Activated naive CD8-positive, alpha-beta T cell (primary cell): ENCODE data around the gene GNL3.

Experiments used
- H3K27ac Mint-ChIP-seq: one replicate; pipeline ENCODE4 v1.8.0; 2021; ENCODE audit warnings: mixed read lengths
- H3K27me3 Mint-ChIP-seq: one replicate; pipeline ENCODE4 v1.8.0; 2021; ENCODE audit warnings: mixed read lengths
- H3K36me3 Mint-ChIP-seq: one replicate; pipeline ENCODE4 v1.8.0; 2021; ENCODE audit warnings: mixed read lengths
- H3K4me1 Mint-ChIP-seq: one replicate; pipeline ENCODE4 v1.8.0; 2021; ENCODE audit warnings: low read depth, mixed read lengths
- H3K4me3 Mint-ChIP-seq: one replicate; pipeline ENCODE4 v1.8.0; 2021; ENCODE audit warnings: mild to moderate bottlenecking, mixed read lengths
- H3K9me3 Mint-ChIP-seq: one replicate; pipeline ENCODE4 v1.8.0; 2021; ENCODE audit warnings: low read depth, mixed read lengths

The GNL3 gene

DNA sequence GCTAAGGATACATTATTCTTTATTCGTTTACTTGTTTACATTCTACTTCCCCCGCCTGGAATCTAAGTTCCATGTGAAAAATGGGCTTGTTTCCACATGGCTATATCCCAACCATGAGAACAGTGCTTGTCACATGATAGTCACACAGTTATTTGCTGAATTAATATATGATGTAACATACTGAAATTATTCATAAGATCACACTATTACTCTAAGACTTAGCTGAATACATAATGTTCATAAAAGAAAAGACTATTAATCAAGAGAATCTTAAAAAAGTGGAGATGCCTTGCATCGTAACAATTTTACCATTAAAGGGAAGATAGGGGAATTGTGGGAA, 6.7 kb upstream of the GNL3 start:
- no peaks in the 10 kb centered on the region for H3K27me3 Mint-ChIP-seq
- H3K4me3 Mint-ChIP-seq, result no peak overlapping the region
- H3K4me1 Mint-ChIP-seq, result peaks cover 32% of the 10 kb centered on the region
- peaks cover 9% of the 10 kb centered on the region for H3K36me3 Mint-ChIP-seq
- H3K27ac Mint-ChIP-seq, result peak overlapping the region; percentile 69
- no peaks in the 10 kb centered on the region for H3K9me3 Mint-ChIP-seq

DNA sequence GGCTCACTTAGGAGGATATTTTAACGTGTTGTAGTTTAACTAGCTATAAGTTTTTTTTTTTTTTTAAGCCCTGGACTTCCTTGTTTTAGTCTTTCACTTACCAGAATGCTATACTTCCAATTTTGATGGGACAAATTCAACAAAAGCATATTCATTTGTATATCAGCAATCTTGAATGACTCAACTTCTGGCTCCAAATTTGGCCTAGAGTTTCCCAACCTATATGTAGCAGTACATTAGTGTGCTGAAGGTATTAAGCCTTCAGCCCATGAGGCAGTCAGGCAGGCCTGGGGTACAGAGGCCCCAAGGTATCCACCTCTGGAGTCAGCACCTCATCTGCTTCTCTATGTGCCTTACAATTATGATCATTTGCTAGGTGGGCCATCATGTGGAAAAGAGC, 6.0 kb upstream of the GNL3 start:
- no peak overlapping the region for H3K4me3 Mint-ChIP-seq
- H3K27ac Mint-ChIP-seq, result no peak overlapping the region
- H3K36me3 Mint-ChIP-seq, result peaks cover 9% of the 10 kb centered on the region
- no peaks in the 10 kb centered on the region for H3K9me3 Mint-ChIP-seq
- peaks cover 39% of the 10 kb centered on the region for H3K4me1 Mint-ChIP-seq
- no peaks in the 10 kb centered on the region for H3K27me3 Mint-ChIP-seq

DNA sequence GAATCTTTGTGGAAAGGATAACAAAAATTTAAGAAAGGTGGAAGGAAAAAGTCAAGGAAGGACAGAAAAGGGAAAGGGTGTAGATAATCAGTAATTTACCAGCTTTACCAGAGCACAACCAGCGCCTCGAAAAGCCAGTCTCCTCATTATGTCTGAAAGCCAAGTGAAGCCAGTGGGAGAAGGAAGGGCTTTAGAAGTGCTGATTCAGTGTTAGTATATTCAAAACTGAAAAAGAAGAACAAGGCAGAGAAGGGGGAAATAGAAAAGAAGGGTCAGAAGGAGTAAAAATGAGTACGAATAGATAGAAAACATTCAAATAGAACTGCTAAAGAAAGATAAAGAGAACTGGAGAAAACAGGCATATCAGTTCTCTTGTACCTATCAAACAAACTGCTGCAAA, 4.2 kb upstream of the GNL3 start:
- no peak overlapping the region for H3K4me3 Mint-ChIP-seq
- H3K9me3 Mint-ChIP-seq, result no peaks in the 10 kb centered on the region
- peaks cover 45% of the 10 kb centered on the region for H3K4me1 Mint-ChIP-seq
- peak overlapping the region; percentile 76 for H3K27ac Mint-ChIP-seq
- H3K36me3 Mint-ChIP-seq, result peaks cover 16% of the 10 kb centered on the region
- H3K27me3 Mint-ChIP-seq, result no peaks in the 10 kb centered on the region

DNA sequence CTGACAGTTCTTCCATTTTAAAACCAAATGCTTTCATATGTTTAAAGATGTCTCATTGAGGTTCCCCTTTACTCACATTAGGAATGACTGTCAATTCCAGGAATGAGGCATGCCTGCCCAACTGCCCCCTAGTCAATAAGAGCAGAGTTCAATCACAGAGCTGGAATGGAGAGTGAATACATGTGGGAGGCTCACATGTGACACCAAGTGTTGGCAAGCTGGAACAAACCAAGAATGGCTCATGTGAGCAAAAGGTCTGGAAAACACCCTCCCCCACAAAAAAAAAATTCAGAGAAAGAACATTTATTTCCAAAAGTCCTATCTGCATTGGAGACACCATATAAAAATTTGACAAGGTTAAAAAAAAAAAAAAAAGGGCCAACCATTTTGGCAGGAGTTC, 3.8 kb upstream of the GNL3 start:
- H3K4me3 Mint-ChIP-seq, result no peak overlapping the region
- no peaks in the 10 kb centered on the region for H3K27me3 Mint-ChIP-seq
- H3K27ac Mint-ChIP-seq, result peak overlapping the region; percentile 76
- H3K9me3 Mint-ChIP-seq, result no peaks in the 10 kb centered on the region
- H3K36me3 Mint-ChIP-seq, result peaks cover 15% of the 10 kb centered on the region
- H3K4me1 Mint-ChIP-seq, result peaks cover 47% of the 10 kb centered on the region

DNA sequence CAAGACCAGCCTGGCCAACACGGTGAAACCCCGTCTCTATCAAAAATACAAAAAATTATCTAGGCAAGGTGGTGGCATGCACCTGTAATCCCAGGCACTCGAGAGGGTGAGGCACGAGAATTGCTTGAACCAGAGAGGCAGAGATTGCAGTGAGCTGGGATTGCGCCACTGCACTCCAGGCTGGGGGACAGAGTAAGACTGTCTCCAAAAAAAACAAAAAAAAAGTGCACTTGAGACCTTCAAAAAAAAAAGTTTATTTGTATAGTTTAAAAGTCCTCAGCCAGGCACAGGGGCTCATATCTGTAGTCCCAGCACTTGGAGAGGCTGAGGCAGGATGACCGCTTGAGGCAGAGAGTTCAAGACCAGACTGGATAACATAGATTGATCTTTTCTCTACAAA, 2.2 kb upstream of the GNL3 start:
- H3K27me3 Mint-ChIP-seq, result no peaks in the 10 kb centered on the region
- peaks cover 63% of the 10 kb centered on the region for H3K4me1 Mint-ChIP-seq
- no peaks in the 10 kb centered on the region for H3K9me3 Mint-ChIP-seq
- H3K4me3 Mint-ChIP-seq, result peak overlapping the region; percentile 97
- peak overlapping the region; percentile 58 for H3K27ac Mint-ChIP-seq
- H3K36me3 Mint-ChIP-seq, result peaks cover 14% of the 10 kb centered on the region

DNA sequence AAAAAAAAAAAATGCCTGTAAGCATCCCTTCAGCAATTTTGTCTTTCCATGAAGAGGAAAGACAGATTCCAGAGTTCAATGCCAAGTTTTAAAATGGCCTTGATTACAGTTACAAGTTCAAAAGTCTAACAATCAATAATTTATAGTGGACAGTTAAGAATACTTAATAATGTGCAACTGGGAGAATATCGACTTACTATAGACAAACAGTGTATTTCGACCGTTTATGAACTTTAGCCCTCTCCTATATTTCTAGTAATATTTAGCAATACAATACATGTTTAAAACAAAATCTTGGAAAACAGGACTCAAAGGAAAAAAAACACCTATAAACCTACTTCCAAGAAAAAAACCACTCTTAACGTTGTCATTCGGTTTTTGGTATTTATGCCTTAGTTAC, 1.6 kb upstream of the GNL3 start:
- peaks cover 18% of the 10 kb centered on the region for H3K36me3 Mint-ChIP-seq
- H3K4me3 Mint-ChIP-seq, result peak overlapping the region; percentile 97
- no peaks in the 10 kb centered on the region for H3K9me3 Mint-ChIP-seq
- H3K4me1 Mint-ChIP-seq, result peaks cover 68% of the 10 kb centered on the region
- peak overlapping the region; percentile 92 for H3K27ac Mint-ChIP-seq
- H3K27me3 Mint-ChIP-seq, result no peaks in the 10 kb centered on the region

DNA sequence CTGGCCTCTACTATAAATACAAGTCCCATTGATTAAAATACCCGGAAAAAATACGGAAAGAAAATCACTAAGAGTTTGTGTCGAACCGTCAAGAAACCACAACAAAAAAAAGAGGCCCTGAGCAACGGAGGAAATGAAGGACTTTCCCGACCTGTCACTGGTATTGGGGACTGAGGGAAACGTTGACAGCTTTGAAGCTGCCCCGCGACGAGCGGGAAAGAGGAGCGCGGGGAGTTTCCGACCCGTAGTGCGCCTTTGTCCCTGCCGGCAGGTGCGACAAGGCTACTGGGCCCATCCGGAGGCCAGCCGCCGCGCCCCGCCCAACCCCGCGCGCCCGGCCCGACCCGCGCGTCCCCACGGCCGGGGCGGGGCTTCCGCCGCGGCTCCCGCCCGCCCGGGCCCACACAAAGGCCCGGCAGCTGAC, 535 bp upstream of the GNL3 start:
- Mint-ChIP-seq H3K27me3 (no peaks in the 10 kb centered on the region), H3K9me3 (no peaks in the 10 kb centered on the region), H3K36me3 (peaks cover 20% of the 10 kb centered on the region), H3K4me1 (peaks cover 72% of the 10 kb centered on the region), H3K27ac (peak overlapping the region; percentile 92), H3K4me3 (peak overlapping the region; percentile 97)

DNA sequence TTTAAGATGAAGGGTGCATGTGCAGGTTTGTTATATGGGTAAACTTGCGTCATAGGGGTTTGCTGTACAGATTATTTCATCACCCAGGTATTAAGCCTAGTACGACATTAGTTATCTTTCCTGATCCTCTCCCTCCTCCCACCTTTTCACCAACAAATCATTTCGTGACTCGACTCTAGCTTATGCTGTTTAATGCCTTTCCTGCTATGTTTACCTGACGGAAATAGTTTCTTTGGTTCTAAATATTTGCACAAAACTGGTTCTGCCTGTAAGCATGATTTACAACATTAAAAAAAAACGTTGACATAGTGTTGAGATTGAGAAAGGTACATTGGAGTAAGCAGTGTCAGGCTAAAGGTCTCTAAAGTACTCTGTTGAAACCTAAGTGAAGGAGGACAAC, 2.4 kb downstream of the GNL3 start:
- no peaks in the 10 kb centered on the region for H3K9me3 Mint-ChIP-seq
- peaks cover 63% of the 10 kb centered on the region for H3K4me1 Mint-ChIP-seq
- H3K27ac Mint-ChIP-seq, result peak overlapping the region; percentile 99
- H3K36me3 Mint-ChIP-seq, result peaks cover 24% of the 10 kb centered on the region
- peak overlapping the region; percentile 99 for H3K4me3 Mint-ChIP-seq
- no peaks in the 10 kb centered on the region for H3K27me3 Mint-ChIP-seq

DNA sequence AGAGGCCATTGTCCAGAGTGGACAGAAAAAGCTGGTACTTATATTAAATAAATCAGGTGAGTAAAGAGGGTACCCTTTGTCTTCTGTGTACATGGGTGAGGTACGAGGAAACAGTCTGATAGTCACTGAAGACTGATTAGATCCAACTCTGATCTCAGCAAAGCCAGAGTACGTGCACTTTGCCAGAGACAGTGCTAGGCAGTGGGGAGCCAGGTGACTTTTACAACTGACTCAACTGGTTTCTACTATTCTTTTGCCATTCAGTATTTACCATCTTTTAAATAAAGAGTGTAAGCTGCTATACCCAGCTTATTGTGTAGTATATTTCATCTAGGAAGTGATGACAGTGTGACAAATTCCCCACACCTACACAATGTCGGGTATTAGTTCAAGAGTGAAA, 3.3 kb downstream of the GNL3 start:
- Mint-ChIP-seq H3K9me3 (no peaks in the 10 kb centered on the region), H3K4me3 (peak overlapping the region; percentile 99), H3K27me3 (no peaks in the 10 kb centered on the region), H3K4me1 (peaks cover 62% of the 10 kb centered on the region), H3K36me3 (peaks cover 28% of the 10 kb centered on the region), H3K27ac (peak overlapping the region; percentile 99)

DNA sequence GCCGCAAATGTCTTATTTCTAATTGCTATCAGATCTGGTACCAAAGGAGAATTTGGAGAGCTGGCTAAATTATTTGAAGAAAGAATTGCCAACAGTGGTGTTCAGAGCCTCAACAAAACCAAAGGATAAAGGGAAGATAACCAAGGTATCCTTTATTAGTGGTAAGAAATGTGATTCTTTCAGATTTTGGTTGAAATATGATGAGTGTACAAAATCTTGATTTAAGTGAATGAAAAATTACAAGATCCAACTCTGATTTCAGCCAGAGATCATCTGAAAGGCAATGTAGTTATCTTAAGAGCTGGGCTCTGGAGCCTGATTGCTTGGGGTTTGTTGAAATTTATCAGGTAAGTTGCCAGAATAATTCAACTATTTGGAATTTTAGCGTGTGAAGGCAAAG, 4.7 kb downstream of the GNL3 start:
- no peaks in the 10 kb centered on the region for H3K9me3 Mint-ChIP-seq
- H3K4me1 Mint-ChIP-seq, result peaks cover 58% of the 10 kb centered on the region
- H3K27me3 Mint-ChIP-seq, result no peaks in the 10 kb centered on the region
- H3K27ac Mint-ChIP-seq, result peak overlapping the region; percentile 50
- H3K4me3 Mint-ChIP-seq, result peak overlapping the region; percentile 58
- peaks cover 28% of the 10 kb centered on the region for H3K36me3 Mint-ChIP-seq

DNA sequence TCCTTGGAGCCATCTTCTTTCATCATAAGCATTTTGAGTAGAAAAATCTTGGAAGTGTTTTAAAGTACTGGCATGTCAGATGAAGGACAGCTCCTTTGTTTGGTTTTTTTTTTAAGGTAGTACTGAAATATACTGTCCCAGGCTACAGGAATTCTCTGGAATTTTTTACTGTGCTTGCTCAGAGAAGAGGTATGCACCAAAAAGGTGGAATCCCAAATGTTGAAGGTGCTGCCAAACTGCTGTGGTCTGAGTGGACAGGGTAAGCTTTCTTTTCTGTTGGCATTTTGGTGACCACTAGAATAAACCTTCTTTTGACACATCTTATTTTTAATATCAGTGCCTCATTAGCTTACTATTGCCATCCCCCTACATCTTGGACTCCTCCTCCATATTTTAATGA, 7.2 kb downstream of the GNL3 start:
- H3K4me3 Mint-ChIP-seq, result peak overlapping the region; percentile 20
- peaks cover 17% of the 10 kb centered on the region for H3K36me3 Mint-ChIP-seq
- peak overlapping the region; percentile 66 for H3K27ac Mint-ChIP-seq
- H3K4me1 Mint-ChIP-seq, result peaks cover 48% of the 10 kb centered on the region
- H3K27me3 Mint-ChIP-seq, result no peaks in the 10 kb centered on the region
- H3K9me3 Mint-ChIP-seq, result no peaks in the 10 kb centered on the region

DNA sequence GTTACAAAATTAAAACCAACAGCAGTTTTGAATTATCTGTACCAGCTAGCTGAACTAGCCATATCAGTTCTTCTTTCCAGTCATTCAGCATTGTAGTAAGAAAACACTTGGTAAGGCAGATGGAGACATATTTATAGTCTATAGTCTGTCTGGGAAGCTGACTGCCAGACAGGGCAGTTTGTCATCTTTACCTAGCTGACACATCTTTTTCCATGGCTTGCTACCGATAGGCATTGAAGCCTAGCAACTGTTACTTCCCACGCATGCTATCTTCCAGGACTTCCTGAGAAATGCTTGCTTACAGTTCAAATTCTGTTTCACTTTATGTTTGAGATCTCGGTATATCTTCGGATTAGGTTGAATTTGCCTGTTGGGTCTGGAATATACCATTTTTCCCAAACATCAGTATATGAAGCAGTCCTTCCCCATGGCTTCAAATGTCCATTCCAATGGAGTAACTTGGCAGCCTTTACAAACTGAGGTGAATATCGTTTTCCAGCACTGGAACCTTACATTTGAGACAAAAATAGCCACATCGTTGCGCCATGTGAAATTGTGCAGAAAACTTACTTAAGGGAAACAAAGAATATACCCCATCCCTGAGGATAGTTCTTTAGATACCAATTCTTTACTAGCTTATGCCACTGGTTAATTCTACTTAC, 8.8 kb downstream of the GNL3 start:
- Mint-ChIP-seq H3K27ac (peak overlapping the region; percentile 37), H3K27me3 (no peaks in the 10 kb centered on the region), H3K9me3 (no peaks in the 10 kb centered on the region), H3K4me3 (no peak overlapping the region), H3K36me3 (peaks cover 7% of the 10 kb centered on the region), H3K4me1 (peaks cover 32% of the 10 kb centered on the region)

DNA sequence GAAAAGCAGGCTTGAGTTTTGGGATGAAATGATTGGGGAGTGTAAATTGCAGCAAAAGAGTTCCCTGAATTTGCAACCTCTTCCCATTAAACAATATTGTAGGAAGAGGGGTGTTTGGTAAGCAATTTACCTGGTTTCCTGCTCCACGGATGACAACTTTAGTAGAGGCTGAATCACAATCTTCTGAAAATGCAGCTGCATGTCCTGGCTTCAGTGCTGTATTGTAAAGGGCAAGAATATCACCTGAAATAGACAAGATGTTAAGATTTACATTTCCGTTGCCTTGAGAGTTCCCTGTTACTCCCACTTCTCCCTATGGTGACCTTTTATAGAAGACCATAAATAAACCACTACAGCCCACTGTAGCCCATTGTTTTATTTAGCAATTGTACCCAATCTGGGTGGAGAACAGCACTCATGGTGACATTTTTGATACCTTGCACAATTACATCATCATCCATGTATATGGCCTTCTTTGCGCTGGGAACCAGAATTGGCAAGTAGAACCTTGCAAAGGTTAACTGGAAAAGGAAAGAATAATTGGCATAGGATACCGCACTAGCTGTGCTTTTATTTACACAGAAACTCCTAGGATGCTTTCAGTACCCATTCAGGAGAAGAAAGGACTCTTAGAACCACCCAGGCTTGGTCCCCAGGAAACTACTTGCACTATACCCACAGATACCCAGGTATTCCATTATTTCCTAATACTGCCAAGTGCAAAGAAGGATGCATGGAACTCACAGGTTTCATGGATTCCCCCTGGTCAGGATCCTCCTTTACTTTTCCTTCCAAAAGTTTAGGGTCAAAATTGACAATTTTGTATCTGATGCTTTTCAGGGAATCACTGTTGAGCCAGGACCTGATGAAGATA, 10.2 kb downstream of the GNL3 start:
- no peaks in the 10 kb centered on the region for H3K27me3 Mint-ChIP-seq
- H3K4me1 Mint-ChIP-seq, result peaks cover 27% of the 10 kb centered on the region
- H3K36me3 Mint-ChIP-seq, result peaks cover 5% of the 10 kb centered on the region
- peak overlapping the region; percentile 28 for H3K27ac Mint-ChIP-seq
- H3K9me3 Mint-ChIP-seq, result no peaks in the 10 kb centered on the region
- no peak overlapping the region for H3K4me3 Mint-ChIP-seq

DNA sequence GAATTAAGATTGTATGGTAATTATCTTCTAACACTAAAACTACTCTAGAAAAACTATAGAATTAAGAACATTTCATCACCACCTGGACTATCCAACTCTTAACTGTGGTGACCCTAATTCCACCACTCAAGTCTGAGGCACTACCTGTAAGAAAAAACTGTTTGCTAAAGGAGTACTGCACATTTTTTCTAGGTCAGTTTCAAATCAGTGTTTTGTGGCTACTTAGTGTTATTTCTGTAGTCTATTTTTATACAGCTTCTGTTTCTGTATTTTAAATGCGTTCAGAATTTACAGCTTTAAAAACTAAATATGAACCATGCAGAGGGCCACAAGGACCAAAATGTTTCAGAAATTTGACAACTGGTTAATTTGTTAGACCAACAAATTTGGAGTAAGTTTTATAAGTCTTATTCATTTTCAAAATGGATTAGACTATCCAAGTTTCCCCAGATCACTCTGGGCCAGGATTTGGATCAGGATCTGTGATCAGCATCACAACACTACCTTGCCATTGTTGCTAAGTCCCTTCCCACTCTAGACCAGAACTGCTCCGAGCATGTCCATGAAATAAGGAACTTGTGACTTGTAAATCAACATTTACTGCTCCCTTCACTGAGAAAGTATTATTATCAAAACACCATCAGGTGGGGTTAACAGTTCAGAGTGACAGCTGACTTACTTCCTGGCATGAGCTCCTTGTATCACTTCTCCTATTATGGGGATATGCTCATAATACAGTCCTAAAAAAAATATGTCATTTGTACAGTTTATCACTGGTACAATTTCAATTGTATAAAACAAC, 11.2 kb downstream of the GNL3 start:
- H3K4me3 Mint-ChIP-seq, result no peak overlapping the region
- peaks cover 28% of the 10 kb centered on the region for H3K4me1 Mint-ChIP-seq
- no peaks in the 10 kb centered on the region for H3K9me3 Mint-ChIP-seq
- H3K27ac Mint-ChIP-seq, result peak overlapping the region; percentile 68
- no peaks in the 10 kb centered on the region for H3K27me3 Mint-ChIP-seq
- peaks cover 5% of the 10 kb centered on the region for H3K36me3 Mint-ChIP-seq

DNA sequence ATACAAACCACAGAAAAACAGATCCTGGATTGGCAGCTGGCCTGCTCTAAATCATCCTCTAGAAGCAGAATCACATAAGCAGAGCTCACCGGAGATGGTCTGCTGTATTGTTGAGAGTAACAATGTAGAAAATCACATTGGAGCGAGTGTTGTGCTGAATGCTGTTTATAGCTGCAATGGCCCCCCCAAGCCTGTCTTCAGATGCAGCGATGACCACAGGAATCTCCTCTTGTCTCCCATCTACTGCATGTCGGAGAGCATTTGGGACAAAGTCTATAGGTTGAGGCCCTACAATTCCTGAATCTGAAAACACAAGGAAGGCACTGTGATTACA, 11.8 kb downstream of the GNL3 start:
- peak overlapping the region; percentile 68 for H3K27ac Mint-ChIP-seq
- H3K9me3 Mint-ChIP-seq, result no peaks in the 10 kb centered on the region
- H3K27me3 Mint-ChIP-seq, result no peaks in the 10 kb centered on the region
- H3K36me3 Mint-ChIP-seq, result peaks cover 5% of the 10 kb centered on the region
- peaks cover 29% of the 10 kb centered on the region for H3K4me1 Mint-ChIP-seq
- H3K4me3 Mint-ChIP-seq, result no peak overlapping the region
